Measurements from ENCODE around the gene SF3B1.
A peak's percentile ranks its signal among the peaks of the same experiment; 100 is the strongest.
"Not testable (repeated sequence)": the region's sequence is repeated elsewhere in the genome, so short reads cannot be mapped to it uniquely, and the experiment has no call there.

SF3B1 gene

DNA sequence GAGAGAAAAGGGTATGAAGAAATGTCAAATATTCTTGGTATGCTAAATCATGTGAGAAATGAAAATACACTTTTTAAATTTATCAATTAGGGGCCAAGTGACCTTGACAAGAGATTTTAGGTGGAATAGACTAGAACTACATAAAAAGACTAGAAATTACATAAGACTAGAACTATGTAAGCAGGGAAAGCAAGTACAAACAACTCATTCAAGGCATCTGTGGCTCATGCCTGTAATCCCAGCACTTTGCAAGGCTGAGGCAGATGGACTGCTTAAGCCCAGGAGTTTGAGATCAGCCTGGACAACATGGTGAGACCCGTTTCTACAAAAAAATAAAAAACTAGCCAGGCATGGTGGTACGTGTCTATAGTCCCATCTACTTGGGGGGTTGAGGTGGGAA lies 20.3 kb downstream of the SF3B1 start:
- H3K27ac Mint-ChIP-seq = no peak overlapping the region
- no peaks in the 10 kb centered on the region for H3K9me3 Mint-ChIP-seq
- H3K36me3 Mint-ChIP-seq = peaks cover 45% of the 10 kb centered on the region
- no peaks in the 10 kb centered on the region for H3K4me1 Mint-ChIP-seq
- no peaks in the 10 kb centered on the region for H3K27me3 Mint-ChIP-seq
- no peak for ATAC-seq
- H3K4me3 Mint-ChIP-seq = no peak overlapping the region

DNA sequence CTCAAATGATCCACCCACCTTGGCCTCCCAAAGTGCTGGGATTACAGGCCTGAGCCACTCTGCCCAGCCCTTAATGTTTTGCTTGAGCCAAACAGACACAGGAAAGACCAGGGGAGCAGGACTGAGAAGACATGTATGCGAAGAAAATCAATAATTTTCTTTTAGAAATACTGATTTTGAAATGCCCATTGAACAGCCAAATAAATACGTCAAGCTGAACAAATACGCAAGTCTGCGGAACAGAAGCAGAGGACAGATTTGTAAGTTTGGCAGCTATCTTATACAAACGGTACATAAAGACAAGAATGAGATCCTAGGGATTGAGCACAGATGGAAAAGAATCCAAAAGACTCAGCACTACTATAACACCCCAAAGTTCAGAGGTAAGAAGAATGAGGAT lies 20.8 kb downstream of the SF3B1 start:
- ATAC-seq = no peak
- Mint-ChIP-seq H3K36me3 (peaks cover 48% of the 10 kb centered on the region), H3K27me3 (no peaks in the 10 kb centered on the region), H3K4me3 (no peak overlapping the region), H3K4me1 (no peaks in the 10 kb centered on the region), H3K27ac (no peak overlapping the region), H3K9me3 (no peaks in the 10 kb centered on the region)

DNA sequence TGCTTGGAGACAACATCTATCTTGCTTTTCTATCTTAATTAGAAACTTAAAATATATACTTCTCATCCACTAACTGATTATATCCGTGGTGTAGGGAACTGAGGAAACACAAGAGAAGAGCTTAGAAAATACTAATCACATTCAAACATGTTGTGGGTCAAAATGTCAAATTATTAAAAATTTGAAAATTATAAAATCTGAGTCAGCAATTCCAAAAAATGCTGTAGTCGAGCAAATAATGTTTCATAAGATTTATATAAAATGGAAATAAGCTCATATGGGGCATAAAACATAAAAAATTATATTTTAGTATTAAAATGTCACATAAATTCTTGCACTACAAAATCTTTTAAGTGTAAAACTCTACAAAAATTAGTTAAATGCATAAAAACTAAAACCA lies 29.2 kb downstream of the SF3B1 start:
- Mint-ChIP-seq H3K27me3 (no peaks in the 10 kb centered on the region), H3K9me3 (no peaks in the 10 kb centered on the region), H3K4me1 (no peaks in the 10 kb centered on the region), H3K36me3 (peaks cover 44% of the 10 kb centered on the region), H3K27ac (no peak overlapping the region), H3K4me3 (no peak overlapping the region)
- ATAC-seq = no peak

DNA sequence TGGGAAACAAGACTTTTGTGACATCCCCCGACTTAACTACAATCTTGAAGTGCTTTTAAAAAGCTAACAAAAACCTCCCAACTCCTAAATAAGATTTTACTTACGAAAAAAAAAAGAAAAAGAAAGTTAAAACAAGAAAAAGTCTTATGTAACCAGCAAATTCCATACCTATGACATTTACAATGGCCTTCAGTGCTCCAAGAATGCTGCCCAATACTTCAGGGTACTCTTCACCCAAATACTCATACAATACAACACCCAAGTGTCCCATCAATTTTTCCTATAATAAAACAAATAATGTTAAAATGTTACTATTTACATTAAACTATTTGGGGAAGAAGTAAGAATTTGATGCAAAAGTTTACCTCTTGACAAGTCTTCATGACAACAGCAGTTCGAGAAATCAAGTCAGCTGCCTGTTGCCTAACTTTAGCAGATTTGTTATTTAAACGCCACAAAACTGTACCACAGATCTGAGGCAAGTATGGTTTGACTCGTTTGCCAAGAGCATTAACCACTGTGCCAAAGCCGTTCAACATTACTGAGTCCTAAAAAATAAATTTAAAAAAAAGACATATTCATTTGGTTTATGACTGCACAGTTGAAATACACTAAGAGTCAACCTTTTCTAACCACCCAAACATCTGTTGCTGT lies 34.8 kb downstream of the SF3B1 start:
- H3K4me3 Mint-ChIP-seq = no peak overlapping the region
- H3K4me1 Mint-ChIP-seq = no peaks in the 10 kb centered on the region
- H3K9me3 Mint-ChIP-seq = no peaks in the 10 kb centered on the region
- no peaks in the 10 kb centered on the region for H3K27me3 Mint-ChIP-seq
- no peak overlapping the region for H3K27ac Mint-ChIP-seq
- peaks cover 60% of the 10 kb centered on the region for H3K36me3 Mint-ChIP-seq
- ATAC-seq = no peak

DNA sequence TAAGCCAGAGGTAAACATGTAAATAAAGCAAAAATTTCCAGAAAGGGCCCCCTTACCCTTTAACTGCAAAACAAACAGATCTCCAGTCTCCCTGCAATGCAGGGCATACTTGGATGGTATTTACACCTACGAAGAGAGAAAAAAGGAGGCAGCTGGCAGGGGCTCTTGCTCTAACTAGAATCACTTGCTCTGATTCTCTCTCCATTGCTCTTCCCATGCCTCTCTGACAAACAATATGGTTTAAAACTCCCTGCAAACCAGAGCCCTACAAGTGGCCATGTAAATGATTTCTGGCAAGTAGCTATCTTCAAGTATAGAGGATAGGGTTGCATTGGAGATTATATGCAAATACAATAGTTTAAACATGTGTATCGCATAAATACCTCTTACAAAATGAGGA lies 35.9 kb downstream of the SF3B1 start:
- H3K27ac Mint-ChIP-seq = no peak overlapping the region
- H3K27me3 Mint-ChIP-seq = no peaks in the 10 kb centered on the region
- no peaks in the 10 kb centered on the region for H3K9me3 Mint-ChIP-seq
- peaks cover 59% of the 10 kb centered on the region for H3K36me3 Mint-ChIP-seq
- ATAC-seq = no peak
- no peaks in the 10 kb centered on the region for H3K4me1 Mint-ChIP-seq
- H3K4me3 Mint-ChIP-seq = no peak overlapping the region

DNA sequence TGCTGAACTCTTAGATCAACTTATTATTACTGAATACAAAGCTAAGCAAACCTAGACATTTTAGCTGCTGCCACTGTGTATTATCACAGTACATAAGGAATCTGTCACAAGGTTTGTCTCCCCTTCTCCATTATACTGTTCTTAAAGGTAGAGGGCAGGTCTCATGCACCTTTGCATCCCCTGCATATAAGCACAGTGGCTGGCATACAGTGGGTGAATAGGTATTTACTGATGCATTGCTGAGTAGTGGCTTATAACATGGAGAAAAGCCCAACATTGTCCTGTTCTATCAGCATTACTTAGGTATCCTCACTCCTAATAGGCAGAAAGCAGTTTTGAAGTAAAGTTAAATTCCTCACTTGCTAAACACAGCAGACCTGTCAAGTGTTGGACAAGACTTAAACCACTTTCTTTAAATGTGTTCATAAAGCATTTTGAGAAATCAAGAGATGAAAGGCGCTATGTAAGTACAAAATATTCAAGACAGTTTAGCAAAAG lies 43.6 kb downstream of the SF3B1 start:
- H3K36me3 Mint-ChIP-seq = peaks cover 23% of the 10 kb centered on the region
- no peaks in the 10 kb centered on the region for H3K9me3 Mint-ChIP-seq
- no peaks in the 10 kb centered on the region for H3K27me3 Mint-ChIP-seq
- H3K4me3 Mint-ChIP-seq = no peak overlapping the region
- no peak for ATAC-seq
- no peak overlapping the region for H3K27ac Mint-ChIP-seq
- no peaks in the 10 kb centered on the region for H3K4me1 Mint-ChIP-seq

DNA sequence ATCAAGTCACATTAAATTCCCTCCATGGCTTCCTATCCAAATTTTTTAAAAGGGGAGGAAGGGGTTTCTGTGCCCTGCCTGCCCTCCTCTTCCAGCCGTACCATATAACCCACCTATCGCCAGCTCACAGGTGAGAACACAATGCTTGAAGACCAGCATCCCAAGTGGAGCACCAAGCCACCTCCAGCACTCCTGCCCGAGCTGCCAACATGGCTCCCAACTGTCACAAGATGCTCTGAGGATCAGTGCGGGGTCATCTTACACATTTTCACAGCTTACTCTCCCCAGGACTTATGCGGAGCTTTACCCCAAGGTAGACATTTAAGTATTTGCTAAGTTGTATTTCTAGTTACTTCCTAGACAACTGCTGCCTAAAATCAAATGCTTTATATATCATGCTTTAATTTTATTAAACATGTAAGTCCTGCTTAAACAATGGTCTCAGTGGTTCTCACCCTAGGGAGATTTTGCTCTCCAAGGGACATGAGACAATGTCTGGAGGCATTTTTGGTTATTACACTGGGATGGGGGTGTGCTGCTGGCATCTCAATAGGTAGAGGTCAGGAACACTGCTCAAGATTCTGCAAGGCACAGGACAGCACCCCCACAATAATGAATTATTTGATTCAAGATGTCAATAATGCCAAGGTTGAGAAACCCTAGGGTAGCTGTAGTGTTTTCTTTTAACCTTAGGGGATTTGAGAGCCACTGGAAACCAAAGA lies 45.8 kb downstream of the SF3B1 start:
- Mint-ChIP-seq H3K27ac (peak overlapping the region; percentile 7), H3K27me3 (no peaks in the 10 kb centered on the region)

DNA sequence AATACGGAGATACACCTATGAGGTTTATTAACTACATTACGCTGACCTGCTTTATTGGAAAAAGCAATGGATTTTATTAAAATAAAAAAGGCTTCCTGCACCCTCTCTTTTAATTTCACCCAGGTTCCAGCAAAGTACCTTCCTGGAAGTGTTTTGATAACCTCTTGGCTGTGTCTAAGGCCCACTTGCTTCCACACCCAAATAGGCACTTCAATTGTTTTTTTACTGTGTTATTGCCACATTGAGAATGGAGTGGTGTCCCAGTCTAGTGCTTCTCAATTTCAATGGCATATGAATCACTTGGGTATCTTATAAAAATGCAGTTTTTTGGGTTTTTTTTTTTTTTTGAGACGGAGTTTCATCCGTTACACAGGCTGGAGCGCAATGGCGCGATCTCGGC lies 47.6 kb downstream of the SF3B1 start:
- no peak for ATAC-seq
- Mint-ChIP-seq H3K27ac (no peak overlapping the region), H3K4me3 (no peak overlapping the region), H3K27me3 (no peaks in the 10 kb centered on the region), H3K9me3 (no peaks in the 10 kb centered on the region), H3K36me3 (peaks cover 6% of the 10 kb centered on the region), H3K4me1 (no peaks in the 10 kb centered on the region)

More for the DNA sequence above, 45.8 kb downstream of the SF3B1 start:
- Mint-ChIP-seq H3K36me3 (peaks cover 11% of the 10 kb centered on the region), H3K4me1 (no peaks in the 10 kb centered on the region), H3K9me3 (no peaks in the 10 kb centered on the region), H3K4me3 (no peak overlapping the region)
- no peak for ATAC-seq

DNA sequence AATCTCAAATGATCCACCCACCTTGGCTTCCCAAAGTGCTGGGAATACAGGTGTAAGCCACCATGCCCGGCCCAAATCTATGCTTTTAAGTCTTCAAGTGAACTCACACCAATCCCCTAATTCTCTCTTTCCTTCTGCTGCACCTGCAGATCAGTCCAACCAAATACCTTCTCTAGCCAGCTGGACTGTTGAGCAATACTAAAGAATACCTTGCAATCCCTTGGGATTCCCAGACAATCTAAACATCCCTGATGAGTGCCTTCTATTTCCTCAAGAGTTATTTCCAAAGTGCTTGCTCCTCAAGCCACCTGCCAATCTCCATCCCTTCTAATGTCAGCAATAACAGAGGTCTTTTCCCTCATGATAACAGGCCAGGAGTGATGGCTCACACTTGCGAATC lies 48.6 kb downstream of the SF3B1 start:
- no peak for ATAC-seq
- H3K27ac Mint-ChIP-seq = no peak overlapping the region
- H3K9me3 Mint-ChIP-seq = no peaks in the 10 kb centered on the region
- peaks cover 6% of the 10 kb centered on the region for H3K36me3 Mint-ChIP-seq
- no peaks in the 10 kb centered on the region for H3K4me1 Mint-ChIP-seq
- H3K27me3 Mint-ChIP-seq = no peaks in the 10 kb centered on the region
- H3K4me3 Mint-ChIP-seq = no peak overlapping the region

DNA sequence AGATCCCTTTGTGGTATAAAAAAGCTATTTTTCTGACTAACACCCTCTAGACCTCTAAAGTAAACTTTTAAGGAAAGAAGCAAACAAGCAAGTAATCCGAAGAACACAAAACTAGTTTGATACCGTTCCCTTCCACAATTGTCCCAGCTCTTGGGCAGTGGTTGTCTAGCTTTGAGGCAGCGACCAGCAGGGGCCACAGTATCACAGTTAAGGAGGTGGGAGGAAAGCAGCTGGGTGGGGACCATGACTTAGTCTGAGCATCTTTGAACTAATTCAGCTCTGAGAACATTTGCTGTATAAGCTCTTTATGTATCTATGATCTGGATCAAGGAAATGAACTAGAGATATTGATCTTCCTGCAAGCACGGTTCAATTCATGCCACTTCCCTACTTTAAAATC lies 51.0 kb downstream of the SF3B1 start:
- Mint-ChIP-seq H3K27ac (no peak overlapping the region), H3K27me3 (no peaks in the 10 kb centered on the region), H3K4me3 (no peak overlapping the region), H3K4me1 (peaks cover 9% of the 10 kb centered on the region), H3K36me3 (no peaks in the 10 kb centered on the region), H3K9me3 (no peaks in the 10 kb centered on the region)
- ATAC-seq = no peak

DNA sequence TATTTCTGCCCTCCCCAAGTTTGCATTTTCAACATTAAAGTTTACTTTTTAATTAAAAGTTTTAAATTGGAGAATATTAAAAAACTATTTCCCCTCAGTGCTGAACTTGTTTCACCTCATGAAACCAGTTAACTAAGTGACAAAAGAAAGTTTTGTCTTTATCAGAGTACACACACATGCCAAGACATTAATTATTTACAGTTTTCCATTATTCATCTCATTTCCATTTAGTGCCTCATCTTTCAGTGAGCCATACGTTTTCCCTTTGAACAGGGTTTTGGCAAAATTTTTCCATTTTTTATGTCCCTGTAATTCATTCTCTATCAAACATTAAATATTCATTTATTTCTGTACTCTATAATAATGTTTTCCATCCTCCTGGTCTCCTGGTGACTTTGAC lies 53.2 kb downstream of the SF3B1 start:
- Mint-ChIP-seq H3K27ac (no peak overlapping the region), H3K27me3 (no peaks in the 10 kb centered on the region), H3K4me3 (no peak overlapping the region)

DNA sequence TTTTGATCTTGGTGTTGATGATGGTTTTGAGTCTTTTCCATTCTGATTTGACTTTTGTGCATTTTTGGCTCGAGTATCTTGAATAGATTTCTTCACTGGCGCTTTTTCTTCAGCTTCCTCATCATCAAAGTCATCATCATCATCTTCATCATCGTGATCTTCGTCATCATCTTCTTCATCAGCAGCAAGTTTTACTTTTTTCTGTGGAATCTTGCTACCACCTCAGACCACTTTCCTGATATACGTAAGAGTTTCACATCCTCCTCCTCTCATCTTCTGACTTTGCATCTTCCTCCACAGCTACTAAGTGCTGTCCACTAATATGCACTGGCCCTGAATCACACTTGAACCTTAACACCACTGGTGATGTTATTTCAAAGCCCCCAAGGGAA lies 54.9 kb downstream of the SF3B1 start:
- not testable (repeated sequence) for H3K9me3 Mint-ChIP-seq, H3K4me3 Mint-ChIP-seq, H3K27me3 Mint-ChIP-seq, H3K36me3 Mint-ChIP-seq, ATAC-seq
- Mint-ChIP-seq H3K27ac (peak overlapping the region; percentile 6), H3K4me1 (peaks cover 28% of the 10 kb centered on the region)

More for the DNA sequence above, 53.2 kb downstream of the SF3B1 start:
- ATAC-seq = no peak
- H3K9me3 Mint-ChIP-seq = no peaks in the 10 kb centered on the region
- H3K4me1 Mint-ChIP-seq = peaks cover 28% of the 10 kb centered on the region
- no peaks in the 10 kb centered on the region for H3K36me3 Mint-ChIP-seq

DNA sequence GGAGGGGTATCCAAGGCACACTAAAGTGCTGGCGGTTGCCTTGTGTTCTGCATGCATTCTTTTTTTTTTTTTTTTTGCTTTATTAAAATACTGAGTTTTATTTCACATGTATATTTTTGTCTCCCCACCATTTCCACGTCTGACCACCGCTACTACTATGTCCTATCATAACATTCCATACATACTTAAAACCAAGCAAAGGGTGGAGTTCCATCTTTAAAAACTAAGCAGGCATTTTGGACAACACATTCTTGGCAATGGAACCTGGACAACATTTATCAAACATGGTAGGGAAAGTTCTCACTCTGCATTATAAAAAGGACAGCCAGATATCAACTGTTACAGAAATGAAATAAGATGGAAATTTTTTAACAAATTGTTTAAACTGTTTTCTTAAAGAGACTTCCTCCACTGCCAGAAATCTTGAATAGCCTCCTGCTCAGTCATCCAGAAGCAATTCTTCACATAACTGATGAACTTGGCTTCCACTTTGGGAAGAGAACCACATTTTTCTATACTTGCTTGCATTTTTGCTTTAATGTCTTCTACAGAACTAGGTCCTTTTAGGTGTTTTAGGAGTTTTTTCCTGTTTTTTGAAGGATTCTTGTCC lies 55.4 kb downstream of the SF3B1 start:
- not testable (repeated sequence) for H3K4me3 Mint-ChIP-seq, ATAC-seq, H3K36me3 Mint-ChIP-seq, H3K9me3 Mint-ChIP-seq, H3K27me3 Mint-ChIP-seq
- Mint-ChIP-seq H3K4me1 (peaks cover 33% of the 10 kb centered on the region), H3K27ac (peak overlapping the region; percentile 6)

DNA sequence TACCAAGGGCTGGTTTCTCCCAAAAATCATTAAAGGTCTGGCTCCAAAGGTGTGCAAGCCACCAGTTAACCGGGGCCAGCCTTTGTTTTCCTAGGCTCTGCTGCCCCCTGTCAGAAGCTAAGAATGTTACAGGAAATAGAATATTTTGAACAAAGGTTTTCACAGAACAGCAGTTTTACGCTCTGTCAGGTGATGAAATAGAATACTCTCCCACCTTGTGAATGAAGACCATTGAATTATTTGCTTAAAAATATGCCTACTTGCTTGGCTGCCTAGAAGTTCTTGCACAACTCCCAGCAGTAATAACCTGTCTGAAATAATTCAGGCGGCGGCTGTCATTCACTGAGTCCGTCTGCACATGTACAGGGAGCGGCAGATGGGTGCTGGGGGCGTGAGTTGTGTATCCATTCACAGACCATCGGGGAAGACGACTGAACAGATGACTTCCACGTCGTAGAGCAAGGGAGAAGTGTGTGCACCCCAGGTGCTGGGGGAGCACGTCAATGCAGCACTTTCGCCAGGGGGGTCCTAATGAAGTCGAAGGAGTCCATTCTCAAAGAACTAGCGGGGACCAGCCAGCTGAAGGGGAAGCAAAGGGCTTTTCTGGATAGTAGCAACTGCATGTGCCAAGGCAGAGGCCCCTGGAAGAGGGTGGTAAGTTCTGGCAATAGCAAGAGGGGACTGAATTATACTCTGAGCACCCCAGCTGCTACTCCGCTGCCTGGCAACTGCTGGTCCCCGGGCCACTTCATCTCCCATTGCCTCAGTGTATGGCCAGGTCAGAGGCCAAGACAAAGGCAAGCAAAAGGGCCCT lies 56.1 kb downstream of the SF3B1 start:
- ATAC-seq = peak; percentile 72
- Mint-ChIP-seq H3K4me1 (peaks cover 36% of the 10 kb centered on the region), H3K36me3 (no peaks in the 10 kb centered on the region), H3K27ac (peak overlapping the region; percentile 82), H3K4me3 (no peak overlapping the region), H3K27me3 (no peaks in the 10 kb centered on the region), H3K9me3 (no peaks in the 10 kb centered on the region)

DNA sequence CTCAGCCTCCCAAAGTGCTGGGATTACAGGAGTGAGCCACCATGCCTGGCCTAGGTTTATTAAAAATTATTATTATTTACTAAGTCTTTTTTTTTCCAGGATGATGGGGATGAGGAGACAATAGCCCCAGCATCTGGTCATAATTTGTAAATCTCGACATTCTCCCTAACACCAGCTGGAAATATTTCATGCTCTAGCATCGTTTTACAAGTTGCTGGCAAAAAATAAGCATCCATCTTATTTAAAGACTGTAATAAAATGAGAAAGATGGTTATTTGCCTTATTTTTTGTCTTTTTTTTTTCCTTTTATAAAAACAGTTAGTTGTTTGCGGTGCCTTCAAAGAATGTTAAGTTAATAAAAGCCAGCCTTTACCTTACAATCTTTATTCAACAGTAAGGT lies 56.7 kb downstream of the SF3B1 start:
- Mint-ChIP-seq H3K27me3 (no peaks in the 10 kb centered on the region), H3K4me3 (no peak overlapping the region), H3K36me3 (no peaks in the 10 kb centered on the region), H3K27ac (peak overlapping the region; percentile 82), H3K4me1 (peaks cover 36% of the 10 kb centered on the region), H3K9me3 (no peaks in the 10 kb centered on the region)
- ATAC-seq = no peak

All from stimulated activated memory B cell treated with anti-CD40 and anti-IgM and Interleukin-4, amounts not matched to agents 10 μg/mL and 1 μg/mL and 100 μg/mL, for 72 hours (primary cell).